Activated naive CD4-positive, alpha-beta T cell treated with anti-CD3 and anti-CD28 coated beads, Interleukin-2, amount 10 ng/mL, durations not matched to agents 7 days and 5 days (primary cell): ENCODE data around the gene PDGFD.

Experiments used
- CTCF ChIA-PET: fragments of 350-600 bp; sonication (Branson Sonifier 250); formaldehyde crosslinking; loops from one replicate; lab custom pipeline; 2021; ENCODE audit warnings: antibody characterized with exemption; lab: Charles Lee
- DNase-seq: peaks from one replicate; pipeline ENCODE4 v3.0.0-alpha.2; 2020
- H3K27ac Mint-ChIP-seq: one replicate; pipeline ENCODE4 v1.8.0; 2021; ENCODE audit warnings: mild to moderate bottlenecking, moderate library complexity, mixed read lengths
- H3K27me3 Mint-ChIP-seq: one replicate; pipeline ENCODE4 v1.8.0; 2021; ENCODE audit warnings: mild to moderate bottlenecking, mixed read lengths
- H3K36me3 Mint-ChIP-seq: one replicate; pipeline ENCODE4 v1.8.0; 2021; ENCODE audit warnings: mixed read lengths
- H3K4me1 Mint-ChIP-seq: one replicate; pipeline ENCODE4 v1.8.0; 2021; ENCODE audit warnings: mixed read lengths
- H3K4me3 Mint-ChIP-seq: one replicate; pipeline ENCODE4 v1.8.0; 2021; ENCODE audit warnings: mild to moderate bottlenecking, moderate library complexity, mixed read lengths
- H3K9me3 Mint-ChIP-seq: one replicate; pipeline ENCODE4 v1.8.0; 2021; ENCODE audit warnings: mixed read lengths

PDGFD gene

DNA sequence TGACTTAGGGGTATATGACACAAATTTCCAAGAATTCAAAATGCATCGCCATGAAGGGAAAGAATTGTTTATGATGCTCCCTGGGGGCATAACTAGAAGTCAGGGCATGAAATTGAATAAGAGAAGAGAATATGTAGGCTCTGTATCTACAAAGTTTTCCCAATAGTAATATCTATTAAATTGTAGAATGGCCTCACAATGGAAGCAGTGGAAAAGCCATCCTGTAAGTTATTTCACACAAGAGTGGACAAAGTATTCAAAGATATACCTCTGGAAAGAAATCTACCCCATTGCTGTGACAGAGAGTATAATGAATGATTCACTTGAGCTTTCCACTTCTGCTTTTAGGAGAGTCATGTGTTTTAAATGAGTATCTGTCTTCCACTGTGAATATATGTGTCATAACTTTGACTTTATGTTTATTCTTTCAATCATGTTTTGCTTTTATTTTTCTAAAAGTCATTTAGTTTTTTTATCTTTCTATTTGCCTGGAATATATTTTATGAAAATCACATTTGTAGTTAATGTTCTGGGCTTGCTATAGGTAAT is 193.2 kb downstream of the PDGFD start:
- H3K4me1 Mint-ChIP-seq = no peaks in the 10 kb centered on the region
- CTCF ChIA-PET = no interaction called here
- H3K36me3 Mint-ChIP-seq = no peaks in the 10 kb centered on the region
- H3K9me3 Mint-ChIP-seq = peaks cover 2% of the 10 kb centered on the region
- H3K4me3 Mint-ChIP-seq = no peak overlapping the region
- H3K27ac Mint-ChIP-seq = no peak overlapping the region
- DNase-seq = no peak
- H3K27me3 Mint-ChIP-seq = no peaks in the 10 kb centered on the region

DNA sequence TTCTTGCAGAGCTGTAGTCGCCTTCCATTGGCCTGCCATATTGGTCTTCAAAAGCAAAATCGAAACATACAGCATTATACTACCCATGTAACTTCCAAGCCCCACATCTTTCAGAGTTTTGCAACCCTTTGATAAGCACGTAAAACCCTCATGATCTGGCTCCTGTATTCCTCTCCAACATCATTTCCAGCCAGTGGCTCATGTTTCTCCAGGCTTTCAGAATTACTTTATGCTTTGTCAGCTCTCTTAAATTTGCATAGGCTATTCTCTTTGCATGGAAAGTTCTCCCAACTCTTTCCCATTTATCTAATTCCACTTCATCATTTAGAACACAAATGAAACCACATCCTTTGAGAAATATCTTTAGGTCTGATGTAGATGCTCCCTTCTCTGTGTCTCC is 195.3 kb downstream of the PDGFD start:
- Mint-ChIP-seq H3K36me3 (no peaks in the 10 kb centered on the region), H3K27me3 (no peaks in the 10 kb centered on the region), H3K27ac (no peak overlapping the region), H3K9me3 (no peaks in the 10 kb centered on the region), H3K4me1 (no peaks in the 10 kb centered on the region), H3K4me3 (no peak overlapping the region)
- DNase-seq = no peak
- CTCF ChIA-PET = no interaction called here

DNA sequence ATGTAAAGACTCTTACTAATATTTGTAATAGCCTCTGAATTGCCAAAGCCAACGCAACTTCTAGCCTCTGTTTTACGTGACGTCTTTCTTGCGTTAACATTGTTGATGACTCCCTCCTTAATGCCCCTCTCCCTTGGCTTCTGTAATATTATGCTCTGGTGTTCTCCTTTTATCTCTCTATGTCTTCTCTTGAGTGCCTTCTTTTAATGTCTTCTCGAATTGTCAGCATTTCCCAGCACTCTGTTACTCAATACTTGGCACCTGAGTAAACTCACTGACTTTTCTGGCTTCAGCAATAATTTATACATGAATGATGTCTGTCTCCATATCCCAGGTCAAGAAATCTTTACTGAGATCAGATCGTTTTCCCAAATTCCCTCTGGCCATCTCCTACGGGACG is 196.0 kb downstream of the PDGFD start:
- Mint-ChIP-seq H3K27me3 (no peaks in the 10 kb centered on the region), H3K9me3 (no peaks in the 10 kb centered on the region), H3K27ac (no peak overlapping the region), H3K36me3 (no peaks in the 10 kb centered on the region), H3K4me1 (no peaks in the 10 kb centered on the region), H3K4me3 (no peak overlapping the region)
- CTCF ChIA-PET = no interaction called here
- DNase-seq = no peak

DNA sequence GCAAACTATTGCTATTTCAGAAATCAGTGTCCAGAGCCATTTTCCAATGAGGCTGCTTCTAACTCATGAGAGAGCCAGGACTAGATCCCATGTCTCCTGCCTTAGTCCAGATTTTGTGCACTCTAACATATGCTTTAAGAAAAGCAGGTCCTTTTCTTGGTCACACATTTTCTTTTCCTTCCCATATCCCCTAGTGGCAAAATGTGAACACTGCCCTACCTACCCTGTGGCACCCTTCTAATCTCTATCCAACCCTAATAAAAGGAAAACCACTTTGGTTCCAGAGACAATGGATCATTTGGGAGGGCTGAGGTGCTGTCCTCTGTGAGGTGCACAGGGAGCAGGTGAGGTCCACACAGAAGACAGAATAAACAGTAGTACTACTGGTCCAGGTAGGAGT is 199.6 kb downstream of the PDGFD start:
- no peak for DNase-seq
- CTCF ChIA-PET = interaction anchor here (1.4 kb wide), 1 partner anchor 8 kb away, joined by 3 read pairs; no protein-coding TSS in a partner anchor
- no peak overlapping the region for H3K27ac Mint-ChIP-seq
- H3K36me3 Mint-ChIP-seq = no peaks in the 10 kb centered on the region
- H3K4me3 Mint-ChIP-seq = no peak overlapping the region
- H3K9me3 Mint-ChIP-seq = no peaks in the 10 kb centered on the region
- no peaks in the 10 kb centered on the region for H3K4me1 Mint-ChIP-seq
- no peaks in the 10 kb centered on the region for H3K27me3 Mint-ChIP-seq

DNA sequence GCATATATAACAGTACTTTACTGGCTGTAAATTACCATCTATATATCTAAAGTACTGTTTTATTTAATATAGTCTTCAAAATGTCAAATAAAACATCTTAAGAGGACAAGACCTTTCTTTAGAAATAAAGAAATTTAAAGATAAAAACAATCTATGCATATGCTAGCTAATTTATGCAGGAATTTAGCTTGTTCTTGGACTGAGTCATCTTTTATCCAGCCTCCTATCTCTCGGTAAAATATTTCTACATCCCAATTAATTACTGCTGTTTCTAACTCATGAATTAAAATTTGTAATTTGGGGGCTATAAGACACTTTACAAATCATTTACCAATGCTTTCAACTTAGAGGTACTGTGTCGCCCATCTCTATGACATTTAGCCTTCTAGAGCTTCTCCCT is 200.3 kb downstream of the PDGFD start:
- Mint-ChIP-seq H3K27ac (no peak overlapping the region), H3K9me3 (no peaks in the 10 kb centered on the region)
- no peak for DNase-seq

DNA sequence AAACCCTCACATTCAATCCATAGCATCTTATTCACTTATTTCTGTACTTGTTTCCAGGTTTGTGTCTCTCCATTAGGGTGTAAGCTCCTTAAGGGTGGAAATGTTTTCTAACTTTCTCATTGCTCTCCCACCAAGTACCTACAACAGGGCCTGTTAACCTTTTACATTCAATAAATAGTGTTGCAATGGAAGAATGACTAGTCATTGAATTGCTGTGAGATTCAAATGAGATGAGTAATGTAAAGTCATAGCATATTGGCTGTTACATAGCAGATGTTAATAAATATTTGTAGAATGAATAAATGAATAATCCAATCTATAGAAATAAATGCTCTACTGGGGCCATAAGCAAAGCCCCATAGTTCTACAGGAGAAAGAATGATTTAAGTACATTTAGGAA is 202.9 kb downstream of the PDGFD start:
- no peak for DNase-seq
- no peak overlapping the region for H3K4me3 Mint-ChIP-seq
- H3K27ac Mint-ChIP-seq = no peak overlapping the region
- H3K4me1 Mint-ChIP-seq = no peaks in the 10 kb centered on the region
- no peaks in the 10 kb centered on the region for H3K27me3 Mint-ChIP-seq
- CTCF ChIA-PET = no interaction called here
- no peaks in the 10 kb centered on the region for H3K36me3 Mint-ChIP-seq
- no peaks in the 10 kb centered on the region for H3K9me3 Mint-ChIP-seq

More for the DNA sequence above, 200.3 kb downstream of the PDGFD start:
- Mint-ChIP-seq H3K27me3 (no peaks in the 10 kb centered on the region), H3K4me1 (no peaks in the 10 kb centered on the region), H3K4me3 (no peak overlapping the region), H3K36me3 (no peaks in the 10 kb centered on the region)
- CTCF ChIA-PET = interaction anchor here (1.4 kb wide), 1 partner anchor 9 kb away, joined by 3 read pairs; no protein-coding TSS in a partner anchor

DNA sequence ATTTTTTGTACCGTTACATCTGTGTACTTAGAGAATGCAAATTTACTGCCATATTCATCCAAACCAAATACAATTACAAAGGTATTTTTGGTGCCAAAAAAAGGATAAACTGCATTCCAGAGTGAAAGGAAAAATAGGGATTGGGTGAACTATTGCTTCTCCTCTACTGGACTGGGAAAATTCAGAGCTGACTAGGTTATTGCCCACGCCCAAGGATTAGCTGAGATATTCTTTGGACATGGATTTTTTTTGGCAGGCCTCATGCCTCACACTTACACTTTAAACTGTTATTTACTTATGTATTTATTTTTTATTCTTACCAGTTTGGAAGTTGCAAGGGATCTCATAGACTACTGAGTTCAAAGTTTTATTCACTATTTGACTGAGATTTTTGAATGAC is 203.8 kb downstream of the PDGFD start:
- H3K27ac Mint-ChIP-seq = no peak overlapping the region
- no peaks in the 10 kb centered on the region for H3K36me3 Mint-ChIP-seq
- H3K4me1 Mint-ChIP-seq = no peaks in the 10 kb centered on the region
- CTCF ChIA-PET = no interaction called here
- no peaks in the 10 kb centered on the region for H3K27me3 Mint-ChIP-seq
- H3K9me3 Mint-ChIP-seq = no peaks in the 10 kb centered on the region
- DNase-seq = no peak
- H3K4me3 Mint-ChIP-seq = no peak overlapping the region

DNA sequence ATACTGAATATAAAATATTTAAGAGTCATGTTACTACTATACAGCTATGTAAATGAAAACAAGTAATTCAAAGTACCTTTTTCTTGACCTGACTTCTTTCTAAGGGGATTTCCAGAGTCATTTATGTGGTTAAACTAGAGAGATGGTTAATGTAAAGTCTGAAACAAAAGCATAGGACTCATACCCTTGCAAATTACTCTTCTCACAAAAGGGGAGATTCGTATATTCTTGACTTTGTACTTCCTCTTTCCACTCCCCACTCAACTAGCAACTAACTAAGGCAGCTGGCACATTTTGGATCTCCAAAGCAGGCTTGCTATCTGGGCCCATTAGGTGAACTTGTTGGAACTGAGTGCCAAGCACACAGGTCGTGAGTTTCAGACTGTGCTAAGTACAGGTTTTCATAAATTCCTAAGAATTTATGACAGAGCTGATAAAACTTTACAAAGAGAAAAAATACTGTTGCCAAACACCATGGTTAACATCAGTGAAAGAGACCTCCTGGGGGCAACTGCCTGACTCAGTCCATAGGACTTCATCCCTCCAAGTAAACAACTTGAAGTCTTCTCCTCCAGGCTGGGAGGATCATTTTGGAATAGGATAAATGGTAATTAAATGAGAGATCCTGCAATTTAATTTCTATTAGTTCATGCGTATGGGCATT is 204.5 kb downstream of the PDGFD start:
- Mint-ChIP-seq H3K27me3 (no peaks in the 10 kb centered on the region), H3K9me3 (no peaks in the 10 kb centered on the region), H3K4me3 (no peak overlapping the region), H3K36me3 (no peaks in the 10 kb centered on the region), H3K4me1 (no peaks in the 10 kb centered on the region), H3K27ac (no peak overlapping the region)
- no peak for DNase-seq
- CTCF ChIA-PET = no interaction called here

DNA sequence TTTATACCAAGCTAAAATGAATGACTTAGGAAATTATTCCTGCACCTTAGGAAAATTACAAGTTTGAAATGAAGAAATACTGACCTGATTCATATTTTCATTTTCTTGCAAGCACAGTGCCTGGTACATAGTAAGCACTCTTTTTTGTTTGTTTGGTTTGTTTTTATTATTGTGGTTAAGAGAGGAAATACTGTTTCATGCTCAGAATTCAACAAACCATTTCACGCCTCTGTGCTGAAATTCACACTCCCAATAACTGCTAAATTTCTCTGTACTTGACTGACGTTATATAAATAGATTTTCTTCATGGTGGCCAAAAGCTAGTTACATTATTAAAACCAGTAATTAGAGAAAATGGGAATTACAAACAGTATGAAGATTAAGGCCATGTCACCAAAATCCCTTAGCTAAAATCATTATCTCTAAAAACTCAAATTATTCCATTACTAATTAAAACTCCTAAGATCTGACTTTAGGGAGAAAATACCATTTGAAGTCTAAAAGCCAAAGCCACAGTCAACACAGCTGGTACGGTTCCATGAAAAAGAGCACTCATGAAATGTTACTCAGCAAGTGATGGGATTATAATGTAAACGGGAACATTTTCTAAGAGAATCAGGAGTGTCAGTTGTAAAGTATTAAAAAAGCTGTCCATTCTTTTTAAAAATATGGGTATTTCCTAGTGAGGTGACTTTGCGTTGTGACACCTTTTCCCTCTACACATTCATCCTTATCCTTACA is 205.3 kb downstream of the PDGFD start:
- H3K27me3 Mint-ChIP-seq = no peaks in the 10 kb centered on the region
- no peaks in the 10 kb centered on the region for H3K4me1 Mint-ChIP-seq
- no peak overlapping the region for H3K27ac Mint-ChIP-seq
- CTCF ChIA-PET = no interaction called here
- DNase-seq = no peak
- no peak overlapping the region for H3K4me3 Mint-ChIP-seq
- H3K9me3 Mint-ChIP-seq = no peaks in the 10 kb centered on the region
- H3K36me3 Mint-ChIP-seq = no peaks in the 10 kb centered on the region

DNA sequence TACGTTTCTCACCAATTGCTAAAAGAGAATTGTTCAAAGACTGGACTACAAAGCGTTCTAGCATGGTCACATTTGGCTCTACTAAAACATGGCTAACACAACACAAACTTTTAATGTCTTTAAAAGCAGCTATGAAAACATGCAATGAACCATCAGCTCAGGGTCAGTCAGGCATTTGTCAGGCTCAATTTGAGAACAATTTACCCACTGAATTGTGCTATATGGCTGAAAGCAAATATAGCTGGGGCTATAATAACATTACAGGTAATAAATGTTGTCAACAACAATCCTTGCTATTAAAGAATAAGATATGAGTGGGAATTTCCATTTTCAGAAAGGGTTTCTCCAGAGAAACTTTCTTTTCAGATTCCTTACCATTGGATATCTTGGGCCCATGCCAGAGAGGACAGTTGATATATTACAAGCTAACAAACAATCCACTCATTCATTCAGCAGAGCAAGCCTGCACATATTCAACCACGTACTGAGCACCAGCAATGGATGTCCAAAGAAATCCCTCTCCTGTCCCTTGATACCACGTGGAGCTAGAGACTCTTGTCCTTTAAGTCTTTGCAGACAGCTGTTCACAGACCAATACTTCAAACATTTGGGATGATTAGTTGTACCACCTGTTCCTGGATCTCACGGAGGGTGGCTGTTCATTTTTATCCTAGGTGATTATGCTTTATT is 210.0 kb downstream of the PDGFD start:
- no peaks in the 10 kb centered on the region for H3K4me1 Mint-ChIP-seq
- no peaks in the 10 kb centered on the region for H3K9me3 Mint-ChIP-seq
- H3K36me3 Mint-ChIP-seq = no peaks in the 10 kb centered on the region
- no peak overlapping the region for H3K4me3 Mint-ChIP-seq
- H3K27me3 Mint-ChIP-seq = no peaks in the 10 kb centered on the region
- H3K27ac Mint-ChIP-seq = no peak overlapping the region
- no peak for DNase-seq
- CTCF ChIA-PET = no interaction called here

DNA sequence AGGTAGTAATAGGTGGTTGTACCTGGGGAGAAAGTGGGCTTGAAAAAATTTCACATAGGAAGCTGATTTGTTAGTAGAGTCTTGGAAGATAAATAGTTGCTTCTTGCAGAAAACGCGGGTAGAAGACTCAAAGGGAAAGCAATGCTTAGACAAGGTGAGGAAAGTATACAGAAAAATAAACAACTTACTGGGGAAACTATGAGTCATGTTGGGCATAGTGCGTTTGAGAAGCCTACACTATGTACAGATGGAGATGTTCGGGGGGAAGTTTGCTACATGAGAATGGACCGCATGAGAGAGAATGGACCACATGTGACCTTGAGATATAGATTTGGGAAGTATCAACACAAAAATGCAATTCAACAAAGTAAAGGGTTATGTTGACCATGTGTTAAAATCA is 214.2 kb downstream of the PDGFD start:
- no peak for DNase-seq
- H3K27ac Mint-ChIP-seq = no peak overlapping the region
- no peaks in the 10 kb centered on the region for H3K9me3 Mint-ChIP-seq
- H3K4me3 Mint-ChIP-seq = no peak overlapping the region
- no peaks in the 10 kb centered on the region for H3K36me3 Mint-ChIP-seq
- no peaks in the 10 kb centered on the region for H3K27me3 Mint-ChIP-seq
- CTCF ChIA-PET = no interaction called here
- H3K4me1 Mint-ChIP-seq = no peaks in the 10 kb centered on the region

DNA sequence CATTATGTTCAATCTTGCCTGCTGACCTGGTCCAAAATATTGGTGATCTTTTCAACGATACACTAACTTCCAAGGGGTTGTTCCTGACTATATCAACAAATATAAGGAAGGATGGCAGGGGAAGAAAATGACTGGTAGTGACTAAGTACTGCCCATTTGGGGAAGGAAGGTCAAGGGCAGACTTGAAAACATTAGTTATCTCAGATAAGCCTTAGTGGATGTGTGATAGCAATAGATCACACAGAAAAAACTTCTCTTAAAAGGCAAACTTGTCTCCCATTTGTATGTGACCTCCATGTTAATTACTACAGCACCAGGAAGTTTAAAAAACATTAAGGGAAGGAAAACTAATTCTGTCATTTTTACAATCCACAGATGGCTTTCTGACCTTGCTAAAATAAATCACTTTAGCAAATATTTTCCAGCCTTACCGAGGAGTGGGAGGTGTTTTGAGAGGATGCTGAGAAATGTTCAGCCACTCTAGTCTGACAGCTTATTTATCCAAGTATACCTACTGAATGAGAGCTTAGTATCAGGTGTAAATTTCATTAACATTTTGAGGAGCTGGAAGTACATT is 215.7 kb downstream of the PDGFD start:
- H3K27ac Mint-ChIP-seq = no peak overlapping the region
- no peak for DNase-seq
- no peaks in the 10 kb centered on the region for H3K9me3 Mint-ChIP-seq
- CTCF ChIA-PET = no interaction called here
- no peaks in the 10 kb centered on the region for H3K4me1 Mint-ChIP-seq
- H3K4me3 Mint-ChIP-seq = no peak overlapping the region
- H3K27me3 Mint-ChIP-seq = no peaks in the 10 kb centered on the region
- H3K36me3 Mint-ChIP-seq = no peaks in the 10 kb centered on the region

DNA sequence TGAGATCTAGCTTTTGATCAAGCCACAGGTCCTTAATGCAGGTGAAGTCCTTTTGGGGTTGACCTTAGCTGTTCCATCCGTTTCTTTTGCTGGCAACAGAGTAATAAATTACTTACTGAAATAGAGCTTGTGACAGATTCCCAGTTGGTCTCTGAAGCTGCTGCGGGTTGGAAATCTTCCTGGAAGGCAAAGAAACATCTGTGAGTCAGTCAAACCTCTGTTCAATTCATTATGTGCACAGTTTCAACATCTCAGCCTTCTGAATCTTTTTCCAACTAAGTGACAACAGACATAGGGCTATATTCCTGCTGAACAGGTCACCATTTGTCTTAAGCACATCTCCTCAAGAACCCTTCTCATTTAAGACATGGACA is 216.4 kb downstream of the PDGFD start:
- Mint-ChIP-seq H3K27me3 (no peaks in the 10 kb centered on the region), H3K9me3 (no peaks in the 10 kb centered on the region)

DNA sequence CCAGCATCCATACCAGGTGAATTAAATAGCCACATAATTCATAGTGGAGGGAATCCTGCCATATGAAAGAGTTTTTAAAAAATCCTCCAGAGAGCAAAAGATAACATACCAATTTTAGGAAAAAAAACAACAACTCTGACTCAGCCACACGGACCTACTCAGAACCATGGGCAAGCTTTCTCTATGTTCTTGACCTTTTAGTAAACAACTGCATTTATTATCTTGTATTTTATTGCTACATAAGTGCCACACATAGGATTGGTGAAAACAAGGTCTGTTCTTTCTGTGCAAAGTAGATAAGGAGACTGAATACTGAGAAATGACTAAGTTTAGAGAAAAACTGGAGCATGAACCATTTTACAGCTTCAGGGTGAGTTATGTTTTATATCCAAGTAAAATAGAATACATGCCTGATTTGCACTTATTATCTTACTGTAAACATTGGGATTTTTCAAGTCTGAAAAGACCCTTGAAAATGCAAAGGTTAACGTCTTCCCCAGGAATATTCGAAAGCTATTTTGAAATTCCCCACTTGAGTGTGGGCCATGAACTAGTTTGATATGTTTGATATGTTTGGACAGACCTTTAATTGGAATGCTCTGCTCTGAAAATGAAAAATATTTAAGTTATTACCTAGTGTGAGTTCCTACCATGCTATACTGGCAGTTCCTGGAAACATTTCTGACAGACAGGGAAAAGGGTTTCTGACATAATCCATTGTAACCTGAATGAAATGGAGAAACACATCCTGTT is 217.0 kb downstream of the PDGFD start:
- Mint-ChIP-seq H3K4me3 (no peak overlapping the region), H3K9me3 (no peaks in the 10 kb centered on the region), H3K27me3 (no peaks in the 10 kb centered on the region), H3K36me3 (no peaks in the 10 kb centered on the region), H3K4me1 (no peaks in the 10 kb centered on the region), H3K27ac (no peak overlapping the region)
- no peak for DNase-seq
- CTCF ChIA-PET = no interaction called here

More for the DNA sequence above, 216.4 kb downstream of the PDGFD start:
- Mint-ChIP-seq H3K27ac (no peak overlapping the region), H3K36me3 (no peaks in the 10 kb centered on the region), H3K4me3 (no peak overlapping the region), H3K4me1 (no peaks in the 10 kb centered on the region)
- CTCF ChIA-PET = no interaction called here
- no peak for DNase-seq
